SJSA1 (cell line): ENCODE data around the gene CLEC4G. TPM values are rescaled to one million over a fixed set of nuclear protein-coding genes. Genes with fewer than 3 reads are reported as not detected.
"Not testable (repeated sequence)": the region's sequence is repeated elsewhere in the genome, so short reads cannot be mapped to it uniquely, and the experiment has no call there.

Experiments
- DNase-seq, 2 experiments: peaks; one replicate each; pipeline ENCODE4 v3.0.0-alpha.2; 2015 to 2020; ENCODE audit warnings: low spot score in 2 of 2, low read depth in 1 of 2
- H3K27ac ChIP-seq: fragments of 250-450 bp; sonication (Bioruptor Pico); 2 replicates; pipeline ENCODE4 v1.5.1; 2020; ENCODE audit warnings: mild to moderate bottlenecking, moderate library complexity
- H3K27me3 ChIP-seq: fragments of 250-450 bp; sonication (Bioruptor Pico); replicated peaks from 2 replicates; pipeline ENCODE4 v1.5.1; 2020; ENCODE audit warnings: mild to moderate bottlenecking, moderate library complexity
- H3K36me3 ChIP-seq: fragments of 250-450 bp; sonication (Bioruptor Pico); 2 replicates; pipeline ENCODE4 v1.5.1; 2020; ENCODE audit warnings: mild to moderate bottlenecking
- H3K4me1 ChIP-seq: fragments of 250-450 bp; sonication (Bioruptor Pico); replicated peaks from 2 replicates; pipeline ENCODE4 v1.6.1; 2021; ENCODE audit warnings: mild to moderate bottlenecking
- H3K4me3 ChIP-seq: fragments of 250-450 bp; sonication (Bioruptor Pico); 2 replicates; pipeline ENCODE4 v1.5.1; 2020; ENCODE audit warnings: mild to moderate bottlenecking
- H3K9me3 ChIP-seq: fragments of 250-450 bp; sonication (Bioruptor Pico); replicated peaks from 2 replicates; pipeline ENCODE4 v1.5.1; 2020; ENCODE audit warnings: mild to moderate bottlenecking
- total RNA-seq: library from RNA; depleted of rRNA; stranded (reverse); fragments of >200 nt; shearing (Covaris generic); gene quantifications from 2 replicates; pipeline ENCODE4 v1.2.3, GENCODE V29; 2014

CLEC4G gene
- total RNA-seq, 1 experiment from 2014 or later: not detected

DNA sequence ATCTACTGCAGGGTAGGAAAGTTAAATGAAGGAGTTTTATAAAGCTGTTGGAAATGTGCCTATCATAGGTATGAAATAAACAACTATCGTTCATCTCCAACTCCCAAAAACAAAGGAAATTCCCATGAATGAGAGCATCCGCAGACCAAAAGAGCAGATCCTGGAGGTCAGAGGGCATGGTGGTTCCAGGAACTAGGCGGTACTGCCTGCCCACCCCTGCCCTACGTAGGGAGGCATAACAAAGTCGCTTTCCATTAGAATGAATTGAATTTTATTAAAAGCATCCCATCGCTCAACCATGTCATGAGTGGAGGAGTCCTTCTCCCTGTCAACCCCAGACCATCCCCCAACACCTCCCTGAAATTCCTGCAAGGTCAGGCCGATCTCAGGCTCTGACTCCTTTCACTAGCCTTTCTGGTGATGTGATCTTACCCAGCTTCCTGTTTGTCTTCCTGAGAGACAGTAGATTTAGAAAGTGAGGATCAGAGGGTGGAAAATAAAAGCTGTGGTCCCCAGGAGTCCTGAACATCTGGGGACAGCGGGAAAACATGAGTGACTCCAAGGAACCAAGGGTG, 30.9 kb upstream of the CLEC4G start, which contains the start of gene CLEC4M:
TSS of gene CLEC4M (plus strand) at position 525 of the 575 bp plus-strand sequence. CDS start at position 549, 24 bp downstream.
- no peaks in the 10 kb centered on the region for H3K36me3 ChIP-seq
- H3K4me1 ChIP-seq: no peaks in the 10 kb centered on the region
- peaks cover 5% of the 10 kb centered on the region for H3K9me3 ChIP-seq
- no peak within 1 kb of the TSS for H3K4me3 ChIP-seq
- H3K27ac ChIP-seq: no peak within 1 kb of the TSS
- no peaks in the 10 kb centered on the region; the same call in 1 of the 2 replicates for H3K27me3 ChIP-seq
- no peak for DNase-seq

DNA sequence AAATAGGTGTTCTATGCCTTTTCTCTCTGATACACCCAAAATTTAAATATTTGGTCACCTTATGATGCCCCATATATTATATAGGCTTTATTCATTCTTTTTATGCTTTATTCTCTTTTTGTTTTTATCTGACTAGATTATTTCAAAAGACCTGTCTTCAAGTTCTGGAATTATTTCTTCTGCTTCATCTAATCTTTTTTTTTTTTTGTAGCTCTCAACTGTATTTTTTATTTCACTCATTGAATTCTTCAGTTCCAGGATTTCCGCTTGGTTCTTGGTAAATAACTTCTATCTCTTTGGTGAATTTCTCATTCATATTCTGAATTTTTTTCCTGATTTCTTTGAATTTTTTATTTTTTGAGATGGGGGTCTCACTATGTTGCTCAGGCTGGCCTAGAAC, 27.2 kb upstream of the CLEC4G start:
- H3K27ac ChIP-seq: no peak overlapping the region
- no peak for DNase-seq
- no peaks in the 10 kb centered on the region for H3K27me3 ChIP-seq
- H3K4me3 ChIP-seq: no peak overlapping the region
- peaks cover 19% of the 10 kb centered on the region for H3K9me3 ChIP-seq
- no peaks in the 10 kb centered on the region for H3K4me1 ChIP-seq
- H3K36me3 ChIP-seq: no peaks in the 10 kb centered on the region

DNA sequence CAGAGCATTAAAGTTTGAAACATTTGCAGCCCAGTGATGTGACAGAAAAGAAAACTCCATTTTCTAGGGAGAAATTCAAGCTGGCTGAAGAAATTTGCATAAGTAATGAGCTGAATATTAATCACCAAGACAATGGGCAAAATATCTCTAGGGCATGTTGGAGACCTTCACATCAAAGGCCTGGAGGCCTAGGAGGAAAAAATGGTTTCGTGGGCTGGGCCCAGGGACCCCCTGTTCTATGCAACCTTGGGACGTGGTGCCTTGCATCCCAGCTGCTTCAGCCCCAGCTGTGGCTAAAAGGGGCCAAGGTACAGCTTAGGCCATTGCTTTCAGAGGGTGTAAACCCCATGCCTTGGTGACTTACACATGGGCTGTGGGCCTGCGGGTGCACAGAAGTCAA, 25.4 kb upstream of the CLEC4G start:
- Histone ChIP-seq H3K36me3 (no peaks in the 10 kb centered on the region), H3K9me3 (peaks cover 19% of the 10 kb centered on the region), H3K27ac (no peak overlapping the region), H3K4me1 (no peaks in the 10 kb centered on the region), H3K27me3 (no peaks in the 10 kb centered on the region), H3K4me3 (no peak overlapping the region)
- no peak for DNase-seq

DNA sequence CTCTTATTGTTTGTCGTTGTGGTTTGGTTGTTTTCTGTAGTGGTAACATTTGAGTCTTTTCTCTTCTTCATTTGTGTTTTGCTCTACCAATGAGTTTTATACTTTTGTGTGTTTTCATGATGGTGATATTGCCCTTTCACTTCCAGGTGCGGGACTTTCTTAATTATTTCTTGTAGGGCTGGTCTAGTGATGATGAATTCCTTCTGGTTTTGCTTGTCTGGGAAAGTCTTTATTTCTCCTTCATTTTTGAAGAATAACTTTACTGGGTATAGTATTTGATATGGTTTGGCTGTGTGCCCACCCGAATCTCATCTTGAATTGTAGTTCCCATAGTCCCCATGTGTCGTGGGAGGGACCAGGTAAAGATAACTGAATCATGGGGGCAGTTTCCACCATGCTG, 24.3 kb upstream of the CLEC4G start:
- no peak overlapping the region for H3K4me3 ChIP-seq
- H3K36me3 ChIP-seq: no peaks in the 10 kb centered on the region
- no peaks in the 10 kb centered on the region for H3K4me1 ChIP-seq
- H3K9me3 ChIP-seq: peaks cover 19% of the 10 kb centered on the region
- H3K27me3 ChIP-seq: no peaks in the 10 kb centered on the region
- no peak for DNase-seq
- H3K27ac ChIP-seq: no peak overlapping the region

DNA sequence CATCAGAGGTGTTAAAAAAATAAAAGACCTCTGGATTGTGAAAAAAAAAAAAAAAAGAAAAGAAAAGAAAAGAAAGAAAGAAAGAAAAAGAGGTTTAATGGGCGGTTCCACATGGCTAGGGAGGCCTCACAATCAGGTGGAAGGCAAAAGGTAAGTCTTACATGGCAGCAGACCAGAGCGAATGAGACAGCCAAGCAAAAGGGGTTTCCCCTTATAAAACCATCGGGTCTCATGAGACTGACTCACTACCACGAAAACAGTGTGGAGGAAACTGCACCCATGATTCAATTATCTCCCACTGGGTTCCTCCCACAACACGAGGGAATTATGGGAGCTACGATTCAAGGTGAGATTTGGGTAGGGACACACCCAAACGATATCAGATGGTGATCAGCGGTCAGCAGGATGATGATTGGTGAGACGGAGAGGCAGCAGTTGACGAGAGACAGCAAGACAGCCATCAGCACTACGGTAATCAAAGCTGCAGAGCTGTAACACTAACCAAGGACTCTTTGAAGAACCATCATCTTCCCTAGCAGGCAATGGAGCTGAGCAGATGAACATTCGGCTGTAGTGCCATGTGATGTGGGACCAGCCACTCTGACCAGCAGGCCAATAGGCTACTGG, 19.4 kb upstream of the CLEC4G start:
- Histone ChIP-seq H3K27me3 (no peaks in the 10 kb centered on the region), H3K4me3 (no peak overlapping the region), H3K27ac (no peak overlapping the region), H3K4me1 (no peaks in the 10 kb centered on the region), H3K9me3 (peaks cover 1% of the 10 kb centered on the region; the same call in 1 of the 2 replicates), H3K36me3 (no peaks in the 10 kb centered on the region)
- no peak for DNase-seq

DNA sequence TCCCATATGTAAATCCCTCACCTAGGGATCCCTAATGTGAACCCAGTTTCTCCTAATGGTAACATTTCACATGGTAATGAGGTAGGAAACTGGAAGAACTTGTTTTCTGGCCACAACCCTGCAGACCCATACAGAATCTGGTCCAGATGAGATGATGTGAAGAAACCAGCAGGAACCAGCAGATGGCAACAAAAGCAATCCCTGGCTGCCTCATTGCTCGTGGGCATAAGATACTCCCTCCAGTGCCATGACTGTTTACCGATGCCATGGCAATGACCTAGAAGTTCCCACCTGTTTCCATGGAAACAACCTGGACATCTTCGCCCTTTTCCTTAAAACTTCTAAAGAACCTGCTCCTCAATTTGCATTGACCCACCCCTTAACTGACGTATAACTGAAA, 16.8 kb upstream of the CLEC4G start:
- Histone ChIP-seq H3K4me3 (no peak overlapping the region), H3K4me1 (no peaks in the 10 kb centered on the region), H3K27me3 (no peaks in the 10 kb centered on the region), H3K36me3 (no peaks in the 10 kb centered on the region), H3K9me3 (no peaks in the 10 kb centered on the region), H3K27ac (no peak overlapping the region)
- DNase-seq: no peak

DNA sequence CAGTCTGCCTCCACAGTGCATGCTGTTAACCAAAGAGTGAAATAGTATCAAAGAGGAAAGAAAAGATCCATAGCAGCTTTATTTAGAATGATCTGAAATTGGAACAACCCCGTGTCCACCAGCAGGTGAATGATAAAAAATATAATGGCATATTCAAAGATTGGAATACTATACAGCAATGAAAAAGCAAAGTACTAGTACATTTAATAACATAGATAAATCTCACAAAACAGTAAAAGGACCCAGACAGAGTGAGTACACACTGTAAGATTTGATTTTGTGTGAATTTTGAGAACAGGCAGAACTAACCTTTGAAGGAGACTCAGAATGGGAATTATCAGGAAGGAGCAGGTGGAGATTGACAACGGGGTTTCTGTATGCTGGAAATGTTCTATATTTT, 16.3 kb upstream of the CLEC4G start:
- Histone ChIP-seq H3K27ac (no peak overlapping the region), H3K4me1 (no peaks in the 10 kb centered on the region), H3K27me3 (no peaks in the 10 kb centered on the region), H3K9me3 (no peaks in the 10 kb centered on the region), H3K36me3 (no peaks in the 10 kb centered on the region), H3K4me3 (no peak overlapping the region)
- DNase-seq: no peak

DNA sequence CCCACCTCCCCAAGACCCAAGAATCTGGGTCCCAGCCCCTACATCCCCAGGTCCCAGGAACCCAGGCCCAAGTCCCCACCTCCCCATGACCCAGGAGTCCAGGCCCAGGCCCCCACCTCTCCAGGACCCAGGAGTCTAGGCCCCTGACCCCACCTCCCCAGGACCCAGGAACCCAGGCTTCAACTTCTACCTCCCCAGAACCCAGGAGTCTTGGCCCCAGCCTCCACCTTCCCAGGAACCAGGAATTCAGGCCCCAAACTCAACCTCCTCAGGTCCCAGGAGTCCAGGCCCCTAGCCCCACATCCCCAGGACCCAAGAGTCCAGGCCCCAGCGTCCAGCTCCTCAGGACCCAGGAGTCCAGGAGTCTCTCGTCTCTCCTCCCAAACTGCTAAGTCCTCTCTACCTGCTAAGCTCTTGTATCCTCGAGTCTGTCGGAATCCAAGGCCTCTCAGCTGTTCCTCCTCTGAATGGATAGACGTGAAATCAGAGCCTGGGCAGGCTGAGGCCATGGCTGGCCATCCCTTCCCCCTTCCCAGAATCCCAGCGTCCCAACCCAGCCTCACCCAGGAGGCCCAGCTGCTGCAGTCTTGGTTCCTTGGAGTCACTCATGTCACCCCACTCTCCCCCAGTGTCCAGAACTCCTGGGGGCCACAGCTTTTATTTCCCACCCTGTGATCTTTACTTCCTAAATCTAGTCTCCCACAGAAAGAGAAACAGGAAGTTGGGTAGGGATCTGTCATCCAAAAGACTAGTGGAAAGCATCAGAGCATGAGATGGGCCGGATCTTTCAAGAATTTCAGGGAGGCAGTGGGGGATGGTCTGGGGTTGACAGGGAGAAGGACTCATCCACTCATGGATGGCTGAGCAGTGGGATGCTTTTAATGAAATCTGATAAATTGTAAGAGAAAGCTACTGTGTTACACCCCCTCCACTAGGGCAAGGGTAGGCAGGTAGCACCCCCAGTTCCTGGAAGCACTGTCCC, 15.3 kb upstream of the CLEC4G start, which contains the start of gene CD209:
TSS of gene CD209 (minus strand) at position 632 of the 982 bp plus-strand sequence. CDS start at position 609, 23 bp downstream.
- H3K4me1 ChIP-seq: no peaks in the 10 kb centered on the region
- H3K9me3 ChIP-seq: no peaks in the 10 kb centered on the region
- no peak within 1 kb of the TSS for H3K27ac ChIP-seq
- H3K4me3 ChIP-seq: no peak within 1 kb of the TSS
- H3K36me3 ChIP-seq: no peaks in the 10 kb centered on the region
- no peaks in the 10 kb centered on the region for H3K27me3 ChIP-seq
- DNase-seq: no peak

DNA sequence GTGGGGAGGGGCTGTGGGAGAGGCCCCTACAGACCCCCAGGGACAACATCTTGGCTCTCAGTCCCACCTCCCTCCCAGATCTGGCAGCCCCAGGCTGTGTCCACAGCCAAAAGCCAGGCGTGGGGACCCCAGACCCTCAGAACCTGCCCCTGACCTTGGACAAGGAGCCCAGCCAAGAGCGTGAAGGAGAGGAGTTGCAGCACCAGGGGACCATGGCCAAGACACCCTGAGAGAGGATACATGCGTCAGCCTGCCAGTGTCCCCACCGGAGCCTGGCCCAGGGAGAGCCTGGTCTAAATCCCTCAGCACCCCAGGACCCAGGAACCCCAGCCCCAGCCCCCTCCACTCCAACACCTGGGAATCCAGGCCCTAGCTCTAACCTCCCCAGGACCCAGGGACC, 14.4 kb upstream of the CLEC4G start:
- not testable (repeated sequence) for H3K4me3 ChIP-seq, DNase-seq

DNA sequence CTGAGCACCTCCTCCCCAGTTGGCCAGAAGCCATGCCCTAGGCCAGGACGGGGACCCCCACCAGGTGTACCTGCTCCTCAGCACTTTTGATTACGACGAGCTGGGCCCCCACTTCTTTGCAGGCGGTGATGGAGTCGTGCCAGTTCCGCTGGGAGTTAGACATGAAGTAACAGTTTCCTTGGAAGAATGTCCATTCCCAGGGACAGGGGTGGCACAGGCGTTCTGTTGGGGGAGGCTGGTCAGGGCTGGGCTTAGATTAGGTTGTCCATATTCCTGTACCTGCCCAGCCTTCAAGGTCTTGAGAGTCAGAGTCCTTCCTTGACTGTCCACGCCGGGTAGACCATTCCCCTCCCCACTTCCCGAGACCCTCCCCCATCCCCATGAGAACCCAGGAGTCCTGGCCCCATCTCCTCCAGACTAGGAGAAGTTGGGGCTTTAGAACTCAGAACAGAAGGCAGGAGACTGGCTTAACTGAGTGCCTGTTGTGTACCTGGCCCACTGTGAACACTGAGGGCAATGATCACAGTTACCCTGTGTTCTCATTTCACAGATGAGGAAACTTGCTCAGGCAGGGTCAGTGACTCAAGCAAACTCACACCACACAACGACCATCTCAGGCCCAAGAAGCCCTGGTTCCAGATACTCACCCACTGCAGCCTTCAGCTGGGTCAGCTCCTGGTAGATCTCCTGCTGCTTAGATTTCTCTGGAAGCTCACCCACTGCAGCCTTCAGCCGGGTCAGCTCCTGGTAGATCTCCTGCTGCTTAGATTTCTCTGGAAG, 13.2 kb upstream of the CLEC4G start:
- DNase-seq: no peak
- H3K36me3 ChIP-seq: no peaks in the 10 kb centered on the region
- H3K4me3 ChIP-seq: no peak overlapping the region
- no peak overlapping the region for H3K27ac ChIP-seq
- H3K9me3 ChIP-seq: no peaks in the 10 kb centered on the region
- no peaks in the 10 kb centered on the region for H3K4me1 ChIP-seq
- H3K27me3 ChIP-seq: 0 out of 2 replicates have a peak, but pooled peaks cover 2% of the 10 kb centered on the region

More for the DNA sequence above, 14.4 kb upstream of the CLEC4G start:
- H3K27ac ChIP-seq, H3K9me3 ChIP-seq, H3K36me3 ChIP-seq, H3K4me1 ChIP-seq, H3K27me3 ChIP-seq: not testable (repeated sequence)

DNA sequence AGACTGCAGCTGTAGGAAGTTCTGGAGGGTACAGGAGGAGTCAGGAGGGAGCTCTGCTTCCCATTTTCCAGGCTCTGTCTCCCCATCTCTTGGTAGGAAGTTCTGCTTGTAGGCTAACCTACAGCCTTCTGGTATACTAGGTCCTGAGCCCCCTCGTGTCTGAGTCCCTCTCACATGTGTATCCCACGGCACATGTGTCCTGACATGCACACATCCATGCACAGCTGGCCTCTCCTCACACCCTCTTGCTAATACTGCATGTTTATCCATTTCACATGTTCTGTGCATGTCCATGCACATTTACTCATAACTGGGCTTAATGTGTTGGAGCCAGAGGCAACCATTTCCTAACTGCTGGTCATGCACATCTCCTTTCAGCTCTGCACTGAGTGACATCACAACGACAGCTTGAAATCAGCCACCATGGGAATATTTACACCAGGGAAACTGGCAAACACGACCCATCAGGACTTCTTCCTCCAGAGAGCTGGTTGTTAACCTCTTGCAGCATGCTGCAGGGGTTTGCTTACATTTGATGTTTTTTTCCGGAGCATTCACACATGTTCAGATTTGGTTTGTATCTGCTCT, 12.4 kb upstream of the CLEC4G start:
- Histone ChIP-seq H3K4me3 (no peak overlapping the region), H3K27ac (no peak overlapping the region), H3K27me3 (0 out of 2 replicates have a peak, but pooled peaks cover 2% of the 10 kb centered on the region), H3K9me3 (no peaks in the 10 kb centered on the region), H3K36me3 (no peaks in the 10 kb centered on the region), H3K4me1 (no peaks in the 10 kb centered on the region)
- DNase-seq: no peak

DNA sequence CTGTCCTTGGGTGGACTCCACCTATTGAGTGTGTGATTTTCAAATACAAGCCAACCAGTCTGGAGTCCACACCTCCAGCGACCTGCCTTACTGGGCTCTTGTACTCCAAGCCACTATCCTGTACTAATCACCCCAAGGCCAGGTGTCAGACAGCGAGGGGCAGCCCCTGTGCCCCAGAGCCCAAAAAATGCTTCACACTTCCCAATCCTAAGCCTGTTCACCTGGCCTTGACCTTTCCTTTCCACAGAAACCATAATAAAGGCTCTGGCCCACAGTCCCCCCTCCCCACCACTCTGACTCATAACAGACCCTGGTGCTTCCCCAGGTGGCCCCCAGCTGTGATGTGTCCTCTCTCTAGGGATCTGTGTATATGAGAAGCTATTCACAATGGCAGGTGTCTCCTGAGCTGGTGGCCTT, 11.5 kb upstream of the CLEC4G start:
- Histone ChIP-seq H3K4me3 (no peak overlapping the region), H3K36me3 (no peaks in the 10 kb centered on the region), H3K9me3 (no peaks in the 10 kb centered on the region), H3K27ac (no peak overlapping the region), H3K4me1 (no peaks in the 10 kb centered on the region), H3K27me3 (0 out of 2 replicates have a peak, but pooled peaks cover 5% of the 10 kb centered on the region)
- no peak for DNase-seq

DNA sequence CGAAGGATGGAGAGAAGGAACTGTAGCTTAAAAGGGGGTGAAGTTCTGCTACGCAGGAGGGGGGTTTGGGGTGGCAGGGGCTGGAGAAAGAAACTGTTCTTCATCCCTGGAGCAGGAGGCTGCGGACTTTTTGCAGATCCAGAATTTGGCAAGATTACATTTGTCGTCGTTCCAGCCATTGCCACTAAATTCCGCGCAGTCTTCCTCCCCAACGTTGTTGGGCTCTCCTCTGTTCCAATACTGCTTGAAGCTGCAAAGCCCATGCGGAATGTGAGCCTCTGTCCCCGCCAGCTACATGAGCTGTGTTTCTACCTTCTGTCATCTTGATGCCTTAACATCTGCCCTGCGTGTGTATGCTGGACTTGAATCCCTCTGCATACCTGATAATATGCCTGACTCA, 11.1 kb upstream of the CLEC4G start:
- Histone ChIP-seq H3K27me3 (0 out of 2 replicates have a peak, but pooled peaks cover 5% of the 10 kb centered on the region), H3K4me1 (no peaks in the 10 kb centered on the region), H3K9me3 (no peaks in the 10 kb centered on the region), H3K4me3 (no peak overlapping the region), H3K36me3 (no peaks in the 10 kb centered on the region), H3K27ac (no peak overlapping the region)
- no peak for DNase-seq
